ENCODE results near the gene NEK7. TPM values are rescaled to one million over a fixed set of nuclear protein-coding genes. Genes with fewer than 3 reads are reported as not detected.

Gene NEK7
- total RNA-seq, 2 donors from 2014 or later = 24.2 to 26.8 TPM

DNA sequence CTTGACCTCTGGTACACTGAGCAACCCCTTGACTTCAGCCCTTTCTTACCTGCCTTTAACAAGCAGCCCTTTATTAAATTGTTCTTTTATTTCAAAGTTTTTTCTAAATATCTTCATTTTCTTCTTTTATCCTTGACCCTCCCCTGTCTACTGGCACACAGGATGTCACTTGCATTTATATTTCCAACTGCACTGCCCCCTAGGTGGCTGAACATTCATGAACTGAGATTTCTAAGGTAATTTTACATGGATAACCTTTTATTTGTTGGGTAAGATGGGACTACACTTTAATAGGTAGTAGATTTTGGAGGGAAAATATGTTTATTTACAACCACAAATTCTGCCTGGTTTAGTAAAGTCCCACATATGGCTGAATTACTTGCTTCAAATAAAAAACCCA is 193.7 kb downstream of the NEK7 start:
- TF ChIP-seq, protein P1, sequence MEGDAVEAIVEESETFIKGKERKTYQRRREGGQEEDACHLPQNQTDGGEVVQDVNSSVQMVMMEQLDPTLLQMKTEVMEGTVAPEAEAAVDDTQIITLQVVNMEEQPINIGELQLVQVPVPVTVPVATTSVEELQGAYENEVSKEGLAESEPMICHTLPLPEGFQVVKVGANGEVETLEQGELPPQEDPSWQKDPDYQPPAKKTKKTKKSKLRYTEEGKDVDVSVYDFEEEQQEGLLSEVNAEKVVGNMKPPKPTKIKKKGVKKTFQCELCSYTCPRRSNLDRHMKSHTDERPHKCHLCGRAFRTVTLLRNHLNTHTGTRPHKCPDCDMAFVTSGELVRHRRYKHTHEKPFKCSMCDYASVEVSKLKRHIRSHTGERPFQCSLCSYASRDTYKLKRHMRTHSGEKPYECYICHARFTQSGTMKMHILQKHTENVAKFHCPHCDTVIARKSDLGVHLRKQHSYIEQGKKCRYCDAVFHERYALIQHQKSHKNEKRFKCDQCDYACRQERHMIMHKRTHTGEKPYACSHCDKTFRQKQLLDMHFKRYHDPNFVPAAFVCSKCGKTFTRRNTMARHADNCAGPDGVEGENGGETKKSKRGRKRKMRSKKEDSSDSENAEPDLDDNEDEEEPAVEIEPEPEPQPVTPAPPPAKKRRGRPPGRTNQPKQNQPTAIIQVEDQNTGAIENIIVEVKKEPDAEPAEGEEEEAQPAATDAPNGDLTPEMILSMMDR (conservative IDR thresholded peaks at IDR 0.05) = peak; percentile 49
- no peak overlapping the region for H3K9ac ChIP-seq (ENCODE audit: extremely low read depth, low read length, poor library complexity, severe bottlenecking)
- H3K27ac ChIP-seq (ENCODE audit: low read depth, low read length) = no peak overlapping the region
- H3K9me3 Mint-ChIP-seq = no peaks in the 10 kb centered on the region
- H3K27me3 ChIP-seq (ENCODE audit: control insufficient read depth, insufficient read depth, low read length, poor library complexity, severe bottlenecking) = no peaks in the 10 kb centered on the region
- no peak overlapping the region for H3K27ac Mint-ChIP-seq
- no peak overlapping the region for H3K4me3 ChIP-seq (ENCODE audit: low read length)
- H3K36me3 Mint-ChIP-seq (ENCODE audit: low read depth) = no peaks in the 10 kb centered on the region
- no peaks in the 10 kb centered on the region for H3K9me3 ChIP-seq (ENCODE audit: control insufficient read depth, low read length)
- DNase-seq = no peak
- no peaks in the 10 kb centered on the region for H3K27me3 Mint-ChIP-seq (ENCODE audit: insufficient read depth)
- H3K4me1 Mint-ChIP-seq = no peaks in the 10 kb centered on the region
- no peaks in the 10 kb centered on the region for H3K4me1 ChIP-seq (ENCODE audit: control insufficient read depth, insufficient read depth, low read length)
- H3K4me3 Mint-ChIP-seq = no peak overlapping the region
- no peaks in the 10 kb centered on the region for H3K36me3 ChIP-seq (ENCODE audit: control insufficient read depth, insufficient read depth, low read length)

DNA sequence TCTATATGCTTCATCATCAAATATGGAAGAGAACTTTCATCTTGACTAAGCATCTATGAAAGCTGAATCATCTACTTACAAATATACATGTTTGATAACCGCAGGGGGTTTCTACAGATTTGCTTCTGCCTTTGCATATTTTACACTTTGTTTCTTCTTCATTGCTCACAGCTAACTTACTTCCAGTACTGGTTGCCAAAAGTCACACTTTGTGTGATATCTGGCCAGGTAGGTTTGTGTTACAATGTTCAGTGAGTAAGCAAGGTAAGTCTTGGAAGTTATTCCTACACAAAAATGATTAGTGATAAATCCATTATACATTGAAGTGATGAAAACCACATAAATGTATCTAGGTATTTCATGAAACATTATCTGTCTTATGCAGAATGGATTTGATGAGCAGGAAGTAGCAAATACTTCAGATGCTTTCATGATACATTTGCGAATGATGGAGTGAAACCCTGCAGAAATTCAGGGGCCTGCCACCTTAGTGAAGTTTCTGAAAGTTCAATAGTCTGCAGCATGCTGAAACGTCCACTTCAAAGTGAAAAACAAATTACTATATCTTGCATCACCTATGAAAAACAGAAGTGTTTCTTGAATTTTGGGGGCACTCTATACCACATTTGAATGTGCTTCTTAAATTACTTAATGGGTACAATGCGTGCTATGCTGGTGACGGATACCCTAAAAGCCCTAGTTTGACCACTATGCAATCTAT is 196.3 kb downstream of the NEK7 start:
- Mint-ChIP-seq H3K4me1 (no peaks in the 10 kb centered on the region), H3K27ac (no peak overlapping the region), H3K27me3 (ENCODE audit: insufficient read depth) (no peaks in the 10 kb centered on the region), H3K36me3 (ENCODE audit: low read depth) (no peaks in the 10 kb centered on the region), H3K4me3 (no peak overlapping the region), H3K9me3 (no peaks in the 10 kb centered on the region)
- Histone ChIP-seq H3K4me3 (ENCODE audit: low read length) (no peak overlapping the region), H3K9me3 (ENCODE audit: control insufficient read depth, low read length) (no peaks in the 10 kb centered on the region), H3K27me3 (ENCODE audit: control insufficient read depth, insufficient read depth, low read length, poor library complexity, severe bottlenecking) (no peaks in the 10 kb centered on the region), H3K9ac (ENCODE audit: extremely low read depth, low read length, poor library complexity, severe bottlenecking) (no peak overlapping the region), H3K27ac (ENCODE audit: low read depth, low read length) (no peak overlapping the region), H3K4me1 (ENCODE audit: control insufficient read depth, insufficient read depth, low read length) (no peaks in the 10 kb centered on the region), H3K36me3 (ENCODE audit: control insufficient read depth, insufficient read depth, low read length) (no peaks in the 10 kb centered on the region)
- DNase-seq = no peak
- 94 to 95% methylated on average over 2 to 5 of the region's 5 CpGs for WGBS, 2 experiments (ENCODE audit: insufficient coverage in 1 of 2, insufficient read length in 1 of 2)
- TF ChIP-seq, protein P1 (conservative IDR thresholded peaks at IDR 0.05) = no peak

GRCh38 chr1:198357937-198358336 is 201.1 kb downstream of the NEK7 start:
- H3K27ac Mint-ChIP-seq = no peak overlapping the region
- no peaks in the 10 kb centered on the region for H3K9me3 ChIP-seq (ENCODE audit: control insufficient read depth, low read length)
- TF ChIP-seq, protein P1 (conservative IDR thresholded peaks at IDR 0.05) = no peak
- no peaks in the 10 kb centered on the region for H3K4me1 ChIP-seq (ENCODE audit: control insufficient read depth, insufficient read depth, low read length)
- peaks cover 2% of the 10 kb centered on the region for H3K4me1 Mint-ChIP-seq
- no peaks in the 10 kb centered on the region for H3K36me3 Mint-ChIP-seq (ENCODE audit: low read depth)
- H3K27me3 Mint-ChIP-seq (ENCODE audit: insufficient read depth) = no peaks in the 10 kb centered on the region
- H3K4me3 ChIP-seq (ENCODE audit: low read length) = no peak overlapping the region
- no peak overlapping the region for H3K4me3 Mint-ChIP-seq
- H3K36me3 ChIP-seq (ENCODE audit: control insufficient read depth, insufficient read depth, low read length) = no peaks in the 10 kb centered on the region
- no peaks in the 10 kb centered on the region for H3K9me3 Mint-ChIP-seq
- WGBS, 2 experiments (ENCODE audit: insufficient coverage in 1 of 2, insufficient read length in 1 of 2) = 80% methylated on average over 2 of the region's 2 CpGs; no CpG with 5 or more reads in 1 of the 2 experiments
- H3K27me3 ChIP-seq (ENCODE audit: control insufficient read depth, insufficient read depth, low read length, poor library complexity, severe bottlenecking) = no peaks in the 10 kb centered on the region
- no peak overlapping the region for H3K9ac ChIP-seq (ENCODE audit: extremely low read depth, low read length, poor library complexity, severe bottlenecking)
- no peak overlapping the region for H3K27ac ChIP-seq (ENCODE audit: low read depth, low read length)
- DNase-seq = no peak

All from endodermal cell (in vitro differentiated cells).